ENCODE measurements around the gene DNASE1L3.
A peak's percentile ranks its signal among the peaks of the same experiment; 100 is the strongest.

DNASE1L3 gene

DNA sequence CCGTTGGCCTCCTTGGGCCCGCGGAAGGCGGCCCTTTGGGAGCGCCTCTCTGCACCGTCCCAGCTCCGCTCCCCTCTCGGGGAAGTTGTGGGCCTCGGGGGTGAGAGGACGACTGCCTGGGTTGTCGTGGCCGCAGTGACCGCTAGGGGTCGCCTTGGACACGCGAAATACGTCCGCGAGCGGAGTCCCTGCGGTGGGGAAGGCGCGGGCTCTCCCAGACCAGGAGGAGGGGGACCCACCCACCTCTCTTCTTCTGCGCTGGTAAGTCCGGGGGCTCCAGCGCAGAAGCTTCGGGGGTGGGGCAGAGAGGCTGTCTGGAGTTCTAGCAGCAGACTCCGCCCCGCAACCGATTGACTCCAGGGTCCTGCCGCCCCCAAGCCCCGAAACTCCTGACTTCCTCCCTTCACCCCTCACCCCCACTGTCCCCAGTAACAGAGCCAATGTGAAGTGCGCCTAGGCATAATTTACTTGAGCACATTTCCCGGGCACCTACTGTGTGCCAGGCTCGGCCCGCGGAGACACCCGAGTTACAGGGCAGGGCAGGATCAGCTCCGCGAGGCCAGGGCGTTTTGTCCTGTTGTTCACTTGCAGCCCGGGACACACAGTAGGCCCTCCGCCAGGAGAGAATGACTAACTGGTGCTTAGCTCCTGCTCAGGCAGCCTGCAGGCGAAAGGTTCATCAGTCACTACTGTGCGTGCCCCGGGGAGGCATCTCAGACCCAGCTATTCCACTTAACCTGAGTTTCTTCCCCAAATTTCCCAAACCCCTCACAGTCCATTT is 32.8 kb downstream of the DNASE1L3 start:
- H3K36me3 ChIP-seq (replicated peaks), result peaks cover 16% of the 10 kb centered on the region
- TF ChIP-seq, protein P1, sequence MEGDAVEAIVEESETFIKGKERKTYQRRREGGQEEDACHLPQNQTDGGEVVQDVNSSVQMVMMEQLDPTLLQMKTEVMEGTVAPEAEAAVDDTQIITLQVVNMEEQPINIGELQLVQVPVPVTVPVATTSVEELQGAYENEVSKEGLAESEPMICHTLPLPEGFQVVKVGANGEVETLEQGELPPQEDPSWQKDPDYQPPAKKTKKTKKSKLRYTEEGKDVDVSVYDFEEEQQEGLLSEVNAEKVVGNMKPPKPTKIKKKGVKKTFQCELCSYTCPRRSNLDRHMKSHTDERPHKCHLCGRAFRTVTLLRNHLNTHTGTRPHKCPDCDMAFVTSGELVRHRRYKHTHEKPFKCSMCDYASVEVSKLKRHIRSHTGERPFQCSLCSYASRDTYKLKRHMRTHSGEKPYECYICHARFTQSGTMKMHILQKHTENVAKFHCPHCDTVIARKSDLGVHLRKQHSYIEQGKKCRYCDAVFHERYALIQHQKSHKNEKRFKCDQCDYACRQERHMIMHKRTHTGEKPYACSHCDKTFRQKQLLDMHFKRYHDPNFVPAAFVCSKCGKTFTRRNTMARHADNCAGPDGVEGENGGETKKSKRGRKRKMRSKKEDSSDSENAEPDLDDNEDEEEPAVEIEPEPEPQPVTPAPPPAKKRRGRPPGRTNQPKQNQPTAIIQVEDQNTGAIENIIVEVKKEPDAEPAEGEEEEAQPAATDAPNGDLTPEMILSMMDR (IDR thresholded peaks at IDR 0.05; ENCODE audit: low read depth, low read length, missing control alignments), result peak; percentile 95
- H3K27ac ChIP-seq, result no peak overlapping the region
- peak overlapping the region; percentile 47 for H3K4me3 ChIP-seq (ENCODE audit: low read depth, low read length)
- in situ Hi-C loops (cut with HindIII; ENCODE audit: low pct_ligation_motif_present, low sequenced_read_pairs), result no loop called here
- H3K27me3 ChIP-seq (replicated peaks), result no peaks in the 10 kb centered on the region
- peak; percentile 62 for DNase-seq

DNA sequence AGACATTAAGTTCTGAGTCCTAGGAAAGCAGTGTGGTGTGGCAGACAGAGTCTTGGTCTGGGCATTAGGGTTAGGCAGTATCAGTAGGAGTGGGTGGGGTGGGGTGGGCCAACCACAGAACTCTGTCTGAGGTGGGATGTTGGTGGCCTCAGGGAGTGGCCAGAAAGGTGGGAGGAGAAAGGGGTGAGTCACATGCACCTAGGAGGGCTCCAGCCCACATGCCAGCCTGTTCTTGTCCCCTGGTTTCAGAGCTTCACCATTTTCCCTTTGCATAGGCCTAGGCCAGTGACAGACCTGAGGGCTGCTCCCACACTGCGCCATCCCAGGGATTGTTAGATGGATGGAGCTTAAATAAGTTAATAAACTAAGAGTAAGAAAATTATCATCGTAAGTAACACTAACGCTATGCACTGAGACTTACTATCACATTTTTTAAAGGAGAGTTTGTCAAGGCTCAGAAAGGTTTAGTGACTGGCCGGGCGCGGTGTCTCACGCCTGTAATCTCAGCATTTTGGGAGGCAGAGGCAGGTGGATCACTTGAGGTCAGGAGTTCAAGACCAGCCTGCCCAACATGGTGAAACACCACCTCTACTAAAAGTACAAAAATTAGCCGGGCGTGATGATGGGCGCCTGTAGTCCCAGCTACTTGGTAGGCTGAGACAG is 33.8 kb downstream of the DNASE1L3 start:
- in situ Hi-C loops (cut with HindIII; ENCODE audit: low pct_ligation_motif_present, low sequenced_read_pairs), result no loop called here
- Histone ChIP-seq H3K36me3 (replicated peaks) (peaks cover 20% of the 10 kb centered on the region), H3K27me3 (replicated peaks) (no peaks in the 10 kb centered on the region), H3K27ac (no peak overlapping the region), H3K4me3 (ENCODE audit: low read depth, low read length) (no peak overlapping the region)
- TF ChIP-seq, protein P1 (IDR thresholded peaks at IDR 0.05; ENCODE audit: low read depth, low read length, missing control alignments), result no peak
- DNase-seq, result no peak

DNA sequence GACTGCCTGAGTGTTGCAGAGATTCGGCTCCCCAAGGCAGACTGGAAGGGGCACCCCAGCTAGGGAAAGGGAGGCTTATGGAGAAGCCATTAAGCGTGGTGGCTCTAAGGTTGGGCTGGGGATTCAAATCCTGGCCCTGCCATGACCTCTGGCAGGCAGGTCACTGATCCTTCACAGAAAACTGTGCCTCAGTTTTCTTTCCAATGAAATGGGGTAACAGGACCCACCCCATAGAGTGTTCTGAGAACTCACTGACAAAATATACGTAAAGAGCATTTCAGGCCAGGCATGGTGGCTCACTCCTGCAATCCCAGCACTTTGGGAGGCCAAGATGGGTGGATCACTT is 34.6 kb downstream of the DNASE1L3 start:
- in situ Hi-C loops (cut with HindIII; ENCODE audit: low pct_ligation_motif_present, low sequenced_read_pairs), result no loop called here
- peaks cover 28% of the 10 kb centered on the region for H3K36me3 ChIP-seq (replicated peaks)
- H3K27ac ChIP-seq, result no peak overlapping the region
- H3K4me3 ChIP-seq (ENCODE audit: low read depth, low read length), result no peak overlapping the region
- no peaks in the 10 kb centered on the region for H3K27me3 ChIP-seq (replicated peaks)
- DNase-seq, result no peak
- TF ChIP-seq, protein P1 (IDR thresholded peaks at IDR 0.05; ENCODE audit: low read depth, low read length, missing control alignments), result no peak

DNA sequence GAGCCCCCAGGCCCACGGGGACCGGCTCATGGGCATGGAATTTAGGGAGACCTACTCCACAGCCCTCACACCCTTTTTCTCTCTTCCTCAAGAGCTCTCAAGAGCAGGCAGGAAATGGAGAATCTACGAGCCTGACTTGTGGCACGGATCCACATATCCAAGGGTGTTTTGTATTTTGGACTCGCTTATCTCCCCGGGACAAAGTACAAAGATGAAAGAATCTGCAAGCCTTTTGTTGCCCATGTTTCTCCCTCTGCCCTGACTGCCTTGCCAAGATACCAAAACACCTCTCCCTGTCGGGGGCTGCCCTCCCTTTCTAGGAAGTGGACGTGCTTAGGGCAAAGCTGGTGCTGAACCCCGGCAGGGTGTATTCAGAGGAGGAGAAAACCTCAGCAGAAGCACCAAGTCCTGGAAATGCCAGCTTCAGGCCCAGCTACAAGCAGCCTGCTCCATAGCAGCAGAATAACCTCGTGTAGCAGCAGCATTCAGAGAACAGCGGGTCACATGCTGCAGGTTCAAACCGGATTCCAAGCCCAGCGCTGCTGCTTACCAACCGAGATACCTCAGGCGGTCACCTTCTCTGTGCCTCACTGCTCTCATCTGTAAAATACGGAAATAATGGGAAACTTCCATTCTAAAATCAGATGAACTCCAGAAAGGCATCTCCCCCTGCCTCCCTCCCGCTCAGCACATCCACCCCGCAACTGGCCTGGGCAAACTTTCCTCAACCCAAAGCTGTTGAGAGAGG is 35.2 kb downstream of the DNASE1L3 start:
- no peak for DNase-seq
- TF ChIP-seq, protein P1 (IDR thresholded peaks at IDR 0.05; ENCODE audit: low read depth, low read length, missing control alignments), result no peak
- Histone ChIP-seq H3K27ac (no peak overlapping the region), H3K4me3 (ENCODE audit: low read depth, low read length) (no peak overlapping the region), H3K36me3 (replicated peaks) (peaks cover 34% of the 10 kb centered on the region), H3K27me3 (replicated peaks) (no peaks in the 10 kb centered on the region)
- in situ Hi-C loops (cut with HindIII; ENCODE audit: low pct_ligation_motif_present, low sequenced_read_pairs), result no loop called here

DNA sequence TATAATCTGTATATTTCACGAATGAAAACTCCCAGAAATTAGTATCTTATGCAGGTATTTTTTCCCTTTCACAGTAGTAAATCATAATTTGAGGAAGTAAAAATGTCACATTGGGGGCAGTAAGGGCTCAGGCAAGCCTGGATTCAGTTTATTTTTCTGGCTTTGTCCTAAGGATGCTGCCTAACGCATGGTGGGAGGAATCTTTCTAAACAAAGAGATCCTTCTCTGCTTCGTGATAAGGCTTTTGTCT is 35.7 kb downstream of the DNASE1L3 start:
- no peak overlapping the region for H3K4me3 ChIP-seq (ENCODE audit: low read depth, low read length)
- TF ChIP-seq, protein P1 (IDR thresholded peaks at IDR 0.05; ENCODE audit: low read depth, low read length, missing control alignments), result no peak
- no peaks in the 10 kb centered on the region for H3K27me3 ChIP-seq (replicated peaks)
- no peak for DNase-seq
- H3K27ac ChIP-seq, result no peak overlapping the region
- in situ Hi-C loops (cut with HindIII; ENCODE audit: low pct_ligation_motif_present, low sequenced_read_pairs), result no loop called here
- peaks cover 39% of the 10 kb centered on the region for H3K36me3 ChIP-seq (replicated peaks)

Data from brain microvascular endothelial cell (primary cell).